Smooth muscle cell (in vitro differentiated cells): Measurements from ENCODE around the gene CCDC6. TPM values are rescaled to one million over a fixed set of nuclear protein-coding genes. Genes with fewer than 3 reads are reported as not detected.

Experiments used
- DNase-seq: peaks from one replicate; lab custom pipeline; 2025; ENCODE audit not compliant: unreplicated experiment; lab: John Stamatoyannopoulos, UW
- H2AFZ ChIP-seq: fragments of 200-600 bp; sonication (generic); 2 replicates; pipeline ENCODE4 v1.6.0; 2016; ENCODE audit warnings: antibody characterized with exemption, low read depth, mild to moderate bottlenecking
- H3F3A ChIP-seq: fragments of 200-600 bp; sonication (generic); 2 replicates; pipeline ENCODE4 v1.6.0; 2017; ENCODE audit warnings: antibody characterized with exemption, low read depth
- H3K27ac ChIP-seq: fragments of 200-600 bp; sonication (generic); 2 replicates; pipeline ENCODE4 v1.5.1; 2016; ENCODE audit warnings: low read depth, mild to moderate bottlenecking
- H3K27me3 ChIP-seq: fragments of 200-600 bp; sonication (generic); 2 replicates; pipeline ENCODE4 v1.6.1; 2016; ENCODE audit warnings: low read depth, mild to moderate bottlenecking
- H3K36me3 ChIP-seq: fragments of 200-600 bp; sonication (generic); 2 replicates; pipeline ENCODE4 v1.5.1; 2016; ENCODE audit warnings: low read depth
- H3K4me1 ChIP-seq: fragments of 200-600 bp; sonication (generic); 2 replicates; pipeline ENCODE4 v1.5.1; 2016; ENCODE audit warnings: low read depth
- H3K4me2 ChIP-seq: fragments of 200-600 bp; sonication (generic); 2 replicates; pipeline ENCODE4 v1.6.0; 2016; ENCODE audit warnings: mild to moderate bottlenecking
- H3K4me3 ChIP-seq: fragments of 200-600 bp; sonication (generic); 2 replicates; pipeline ENCODE4 v1.5.1; 2016; ENCODE audit warnings: mild to moderate bottlenecking
- H3K79me2 ChIP-seq: fragments of 200-600 bp; sonication (generic); 2 replicates; pipeline ENCODE4 v1.6.0; 2016; ENCODE audit warnings: low read depth, mild to moderate bottlenecking
- H3K9ac ChIP-seq: fragments of 200-600 bp; sonication (generic); 2 replicates; pipeline ENCODE4 v1.6.0; 2016; ENCODE audit warnings: low read depth
- H3K9me3 ChIP-seq: fragments of 200-600 bp; sonication (generic); replicated peaks from 2 replicates; pipeline ENCODE4 v1.5.1; 2016; ENCODE audit warnings: low read depth
- H4K20me1 ChIP-seq: fragments of 200-600 bp; sonication (generic); 2 replicates; pipeline ENCODE4 v1.6.0; 2016; ENCODE audit warnings: low read depth
- WGBS: methylation state at CpG from one replicate; pipeline ENCODE4 v1.1.7; 2016; ENCODE audit warnings: low lambda C conversion rate; 5-methylcytosine and 5-hydroxymethylcytosine counted together
- polyA plus RNA-seq: library from polyadenylated mRNA; unstranded; fragments of >200 nt; fragmentation: Nextera tagmentation; extraction: Ambion mirVana; gene quantifications from 2 replicates; pipeline ENCODE4 v1.2.1, GENCODE V29; 2016
- total RNA-seq: library from RNA; depleted of rRNA; stranded (reverse); fragments of >200 nt; gene quantifications from 2 replicates; pipeline ENCODE4 v1.2.3, GENCODE V29; 2014
- TF ChIP-seq, protein P1 (sequence below): fragments of 200-600 bp; sonication (generic); IDR thresholded peaks from 2 replicates; pipeline ENCODE4 v1.5.1; 2017; ENCODE audit warnings: borderline replicate concordance, mild to moderate bottlenecking, antibody characterized with exemption; ENCODE audit not compliant: insufficient read depth, poor library complexity, severe bottlenecking

Gene CCDC6
- total and polyA plus RNA-seq, 2 experiments from 2014 or later: 15.3 to 36.8 TPM

- 97% methylated on average over 6 of the region's 6 CpGs for whole genome bisulfite sequencing
- no peak overlapping the region for H3K4me3 ChIP-seq
- no peak overlapping the region for H3K9ac ChIP-seq
- H3K4me2 ChIP-seq: no peak overlapping the region
- H3K79me2 ChIP-seq: peaks cover 31% of the 10 kb centered on the region
- H3F3A ChIP-seq: no peaks in the 10 kb centered on the region
- H4K20me1 ChIP-seq: peaks cover 91% of the 10 kb centered on the region
- no peak overlapping the region for H2AFZ ChIP-seq
- H3K36me3 ChIP-seq: no peaks in the 10 kb centered on the region
- TF ChIP-seq, protein P1, sequence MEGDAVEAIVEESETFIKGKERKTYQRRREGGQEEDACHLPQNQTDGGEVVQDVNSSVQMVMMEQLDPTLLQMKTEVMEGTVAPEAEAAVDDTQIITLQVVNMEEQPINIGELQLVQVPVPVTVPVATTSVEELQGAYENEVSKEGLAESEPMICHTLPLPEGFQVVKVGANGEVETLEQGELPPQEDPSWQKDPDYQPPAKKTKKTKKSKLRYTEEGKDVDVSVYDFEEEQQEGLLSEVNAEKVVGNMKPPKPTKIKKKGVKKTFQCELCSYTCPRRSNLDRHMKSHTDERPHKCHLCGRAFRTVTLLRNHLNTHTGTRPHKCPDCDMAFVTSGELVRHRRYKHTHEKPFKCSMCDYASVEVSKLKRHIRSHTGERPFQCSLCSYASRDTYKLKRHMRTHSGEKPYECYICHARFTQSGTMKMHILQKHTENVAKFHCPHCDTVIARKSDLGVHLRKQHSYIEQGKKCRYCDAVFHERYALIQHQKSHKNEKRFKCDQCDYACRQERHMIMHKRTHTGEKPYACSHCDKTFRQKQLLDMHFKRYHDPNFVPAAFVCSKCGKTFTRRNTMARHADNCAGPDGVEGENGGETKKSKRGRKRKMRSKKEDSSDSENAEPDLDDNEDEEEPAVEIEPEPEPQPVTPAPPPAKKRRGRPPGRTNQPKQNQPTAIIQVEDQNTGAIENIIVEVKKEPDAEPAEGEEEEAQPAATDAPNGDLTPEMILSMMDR: no peak
- no peaks in the 10 kb centered on the region for H3K4me1 ChIP-seq
- no peak overlapping the region for H3K27ac ChIP-seq
- H3K9me3 ChIP-seq: no peaks in the 10 kb centered on the region
- DNase-seq: no peak
- H3K27me3 ChIP-seq: no peaks in the 10 kb centered on the region
These were observed 83.2 kb downstream of the CCDC6 start for GRCh38 chr10:59823111-59823510.

- H3K4me2 ChIP-seq: no peak overlapping the region
- no peak overlapping the region for H3K27ac ChIP-seq
- H4K20me1 ChIP-seq: peaks cover 88% of the 10 kb centered on the region
- no peaks in the 10 kb centered on the region for H3K4me1 ChIP-seq
- no peak overlapping the region for H2AFZ ChIP-seq
- peaks cover 39% of the 10 kb centered on the region for H3K79me2 ChIP-seq
- H3K4me3 ChIP-seq: no peak overlapping the region
- no peaks in the 10 kb centered on the region for H3K27me3 ChIP-seq
- no peak for DNase-seq
- TF ChIP-seq, protein P1: no peak
- H3K9ac ChIP-seq: no peak overlapping the region
- no peaks in the 10 kb centered on the region for H3F3A ChIP-seq
- 93% methylated on average over 5 of the region's 5 CpGs for WGBS
- no peaks in the 10 kb centered on the region for H3K36me3 ChIP-seq
- H3K9me3 ChIP-seq: no peaks in the 10 kb centered on the region
These were observed 85.9 kb downstream of the CCDC6 start for GRCh38 chr10:59820471-59820870.

DNA sequence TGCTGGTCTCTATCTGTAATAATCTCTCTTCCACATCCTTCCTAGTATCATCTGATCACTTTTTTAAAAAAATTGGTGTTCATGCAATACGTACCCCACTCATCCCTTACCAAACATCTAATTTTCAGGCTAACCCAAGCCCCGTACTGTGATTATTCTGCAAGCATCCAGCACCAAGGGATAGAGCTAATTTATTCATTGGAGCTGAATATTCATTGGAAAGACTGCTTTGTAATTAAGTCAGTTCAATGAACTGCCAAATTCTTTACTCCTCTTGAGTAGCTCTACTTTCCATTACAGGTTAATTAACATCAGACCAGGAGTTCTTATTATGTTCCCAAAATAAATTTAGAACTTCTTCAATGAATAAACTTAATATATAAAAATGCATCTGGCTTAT is 86.7 kb downstream of the CCDC6 start:
- H3K27ac ChIP-seq: no peak overlapping the region
- H4K20me1 ChIP-seq: peaks cover 87% of the 10 kb centered on the region
- H3F3A ChIP-seq: no peaks in the 10 kb centered on the region
- no peaks in the 10 kb centered on the region for H3K27me3 ChIP-seq
- H3K9me3 ChIP-seq: no peaks in the 10 kb centered on the region
- peaks cover 39% of the 10 kb centered on the region for H3K79me2 ChIP-seq
- no peak overlapping the region for H3K4me3 ChIP-seq
- TF ChIP-seq, protein P1: no peak
- no peaks in the 10 kb centered on the region for H3K4me1 ChIP-seq
- no peak overlapping the region for H2AFZ ChIP-seq
- no peak overlapping the region for H3K4me2 ChIP-seq
- no peak for DNase-seq
- H3K36me3 ChIP-seq: no peaks in the 10 kb centered on the region
- H3K9ac ChIP-seq: no peak overlapping the region
- 99% methylated on average over 2 of the region's 2 CpGs for WGBS

GRCh38 chr10:59819265-59819664 is 87.1 kb downstream of the CCDC6 start:
- H3K9me3 ChIP-seq: no peaks in the 10 kb centered on the region
- peaks cover 86% of the 10 kb centered on the region for H4K20me1 ChIP-seq
- no peaks in the 10 kb centered on the region for H3K36me3 ChIP-seq
- H3F3A ChIP-seq: no peaks in the 10 kb centered on the region
- TF ChIP-seq, protein P1: no peak
- H3K4me3 ChIP-seq: no peak overlapping the region
- no peak overlapping the region for H3K4me2 ChIP-seq
- no peaks in the 10 kb centered on the region for H3K4me1 ChIP-seq
- H3K79me2 ChIP-seq: peaks cover 34% of the 10 kb centered on the region
- no peaks in the 10 kb centered on the region for H3K27me3 ChIP-seq
- no peak overlapping the region for H3K27ac ChIP-seq
- H3K9ac ChIP-seq: no peak overlapping the region
- no peak overlapping the region for H2AFZ ChIP-seq
- DNase-seq: no peak
- WGBS: 100% methylated on average over 1 of the region's 1 CpG
